Activated CD4-positive, alpha-beta T cell treated with anti-CD3 and anti-CD28 coated beads for 36 hours (primary cell): ENCODE results near the gene ECHDC1. TPM values are rescaled to one million over a fixed set of nuclear protein-coding genes. Genes with fewer than 3 reads are reported as not detected.

Experiments used
- ATAC-seq: fragments of 200-7000 bp; cut with Tn5 transposase; one replicate; pipeline ENCODE4 v1.10.0; 2021; ENCODE audit warnings: mild to moderate bottlenecking, moderate library complexity
- CTCF ChIA-PET: fragments of 350-600 bp; sonication (Branson Sonifier 250); formaldehyde crosslinking; loops from one replicate; lab custom pipeline; 2021; ENCODE audit warnings: antibody characterized with exemption; lab: Charles Lee
- POLR2A ChIA-PET: fragments of 350-600 bp; sonication (Branson Sonifier 250); formaldehyde crosslinking; loops from one replicate; lab custom pipeline; 2021; ENCODE audit warnings: antibody characterized with exemption, inconsistent platforms; lab: Charles Lee
- DNase-seq: peaks from one replicate; pipeline ENCODE4 v3.0.0-alpha.2; 2020
- H3K27ac Mint-ChIP-seq: one replicate; pipeline ENCODE4 v1.8.0; 2021; ENCODE audit warnings: mixed read lengths
- H3K27me3 Mint-ChIP-seq: one replicate; pipeline ENCODE4 v1.8.0; 2021; ENCODE audit warnings: mixed read lengths
- H3K36me3 Mint-ChIP-seq: one replicate; pipeline ENCODE4 v1.8.0; 2021; ENCODE audit warnings: low read depth, mixed read lengths
- H3K4me1 Mint-ChIP-seq: one replicate; pipeline ENCODE4 v1.8.0; 2021; ENCODE audit warnings: mixed read lengths
- H3K4me3 Mint-ChIP-seq: one replicate; pipeline ENCODE4 v1.8.0; 2021; ENCODE audit warnings: mild to moderate bottlenecking, moderate library complexity, mixed read lengths
- H3K9me3 Mint-ChIP-seq: one replicate; pipeline ENCODE4 v1.8.0; 2021; ENCODE audit warnings: low read depth, mixed read lengths
- intact Hi-C, 2 experiments: fragments of 100-400 bp; cut with DNase I in 1 of 2; cut with micrococcal nuclease in 1 of 2; formaldehyde crosslinking; loops; one replicate each; pipeline versions ENCODE4 v1.14.2 to v1.15.1; 2022 to 2024; cut with DNase I, micrococcal nuclease
- total RNA-seq, 2 experiments: library from RNA; stranded (reverse); gene quantifications; one replicate each; pipeline ENCODE4 v1.2.3, GENCODE V29; 2021

ECHDC1 gene
- total RNA-seq, 2 experiments from 2014 or later: 31.1 to 48.2 TPM

GRCh38 chr6:127262896-127263295 lies 80.5 kb downstream of the ECHDC1 start:
- peaks cover 1% of the 10 kb centered on the region for H3K27me3 Mint-ChIP-seq
- no peak overlapping the region for H3K4me3 Mint-ChIP-seq
- intact Hi-C loops: loop anchor here in 1 of 2 experiments (10.0 kb wide), 3 partner anchors 918 to 1958 kb away; partner anchors contain the start of genes CENPW, HDDC2 and TRMT11
- CTCF ChIA-PET: interaction anchor here (0.5 to 1.5 kb wide), 5 partner anchors 9 to 1306 kb away, joined by 3 to 5 read pairs (median 4); no protein-coding TSS in a partner anchor
- H3K27ac Mint-ChIP-seq: no peak overlapping the region
- no peaks in the 10 kb centered on the region for H3K9me3 Mint-ChIP-seq
- peaks cover 7% of the 10 kb centered on the region for H3K4me1 Mint-ChIP-seq
- no peaks in the 10 kb centered on the region for H3K36me3 Mint-ChIP-seq
- no peak for ATAC-seq
- POLR2A ChIA-PET: no interaction called here
- no peak for DNase-seq

DNA sequence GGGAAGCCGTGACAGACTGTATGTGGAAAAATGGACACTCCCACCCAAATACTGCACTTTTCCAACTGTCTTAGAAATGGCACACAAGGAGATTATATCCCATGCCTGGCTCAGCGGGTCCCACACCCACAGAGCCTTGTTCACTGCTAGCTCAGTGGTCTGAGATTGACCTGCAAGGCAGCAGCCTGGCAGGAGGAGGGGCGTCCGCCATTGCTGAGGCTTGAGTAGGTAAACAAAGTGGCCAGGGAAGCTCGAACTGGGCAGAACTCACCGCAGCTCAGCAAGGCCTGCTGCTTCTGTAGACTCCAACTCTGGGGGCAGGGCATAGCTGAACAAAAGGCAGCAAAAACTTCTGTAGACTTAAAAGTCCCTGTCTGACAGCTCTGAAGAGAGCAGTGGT lies 88.1 kb downstream of the ECHDC1 start:
- intact Hi-C loops: no loop called here
- DNase-seq (no peak), ATAC-seq (no peak)
- Mint-ChIP-seq H3K27me3 (peaks cover 6% of the 10 kb centered on the region), H3K9me3 (no peaks in the 10 kb centered on the region), H3K4me3 (no peak overlapping the region), H3K36me3 (no peaks in the 10 kb centered on the region), H3K4me1 (no peaks in the 10 kb centered on the region), H3K27ac (no peak overlapping the region)
- CTCF ChIA-PET: no interaction called here
- POLR2A ChIA-PET: no interaction called here

GRCh38 chr6:127249621-127250020 lies 93.8 kb downstream of the ECHDC1 start:
- Mint-ChIP-seq H3K9me3 (no peaks in the 10 kb centered on the region), H3K4me3 (no peak overlapping the region), H3K36me3 (no peaks in the 10 kb centered on the region), H3K27me3 (peaks cover 6% of the 10 kb centered on the region), H3K4me1 (no peaks in the 10 kb centered on the region), H3K27ac (no peak overlapping the region)
- no peak for ATAC-seq
- no peak for DNase-seq
- POLR2A ChIA-PET: no interaction called here
- CTCF ChIA-PET: no interaction called here
- intact Hi-C loops: no loop called here

GRCh38 chr6:127247114-127248096 lies 96.0 kb downstream of the ECHDC1 start:
- Mint-ChIP-seq H3K27ac (no peak overlapping the region), H3K9me3 (no peaks in the 10 kb centered on the region), H3K4me1 (no peaks in the 10 kb centered on the region), H3K4me3 (no peak overlapping the region), H3K27me3 (peaks cover 2% of the 10 kb centered on the region), H3K36me3 (no peaks in the 10 kb centered on the region)
- intact Hi-C loops: no loop called here
- POLR2A ChIA-PET: no interaction called here
- DNase-seq (no peak), ATAC-seq (no peak)
- CTCF ChIA-PET: interaction anchor here (0.6 to 3.2 kb wide), 3 partner anchors 12 to 223 kb away, joined by 3 to 11 read pairs (median 3); partner anchors contain the start of gene RNF146

DNA sequence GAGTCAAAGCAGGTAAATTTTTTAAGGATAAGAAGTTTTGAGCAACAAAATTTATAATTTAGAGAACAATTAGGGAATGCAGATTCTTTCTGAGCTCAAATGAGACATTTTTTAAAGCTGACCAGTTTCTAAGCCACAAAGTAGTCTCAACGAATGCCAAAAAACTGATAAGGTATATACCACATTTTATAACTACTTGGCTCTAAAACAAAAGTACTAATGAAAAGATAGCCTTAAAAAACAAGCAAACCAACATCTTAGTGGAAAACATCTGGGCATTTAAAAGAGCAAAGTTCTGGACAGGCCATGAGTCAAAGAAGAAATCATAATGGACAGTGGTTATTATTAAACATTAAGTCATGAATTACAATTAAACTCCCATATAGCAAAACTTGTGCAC lies 99.9 kb downstream of the ECHDC1 start:
- Mint-ChIP-seq H3K27me3 (peaks cover 6% of the 10 kb centered on the region), H3K4me3 (no peak overlapping the region), H3K27ac (no peak overlapping the region), H3K36me3 (no peaks in the 10 kb centered on the region), H3K4me1 (no peaks in the 10 kb centered on the region), H3K9me3 (no peaks in the 10 kb centered on the region)
- ChIA-PET POLR2A (no interaction called here), CTCF (interaction anchor here (1.4 to 1.6 kb wide), 2 partner anchors 19 to 23 kb away, joined by 4 read pairs; partner anchors contain the start of gene RNF146)
- DNase-seq: no peak
- no peak for ATAC-seq
- intact Hi-C loops: no loop called here

Other genes starting within 250 kb of the ECHDC1 start
- gene RSPO3, start 224.9 kb downstream of the ECHDC1 start, total RNA-seq: not detected
- gene RNF146, start 76.7 kb downstream of the ECHDC1 start, total RNA-seq: 10 to 100 TPM; 14.2 to 14.4 TPM
- 1 to 10 TPM; 2.6 to 2.7 TPM for gene KIAA0408, start 115.8 kb upstream of the ECHDC1 start, total RNA-seq
- not detected for gene C6orf58, start 233.6 kb upstream of the ECHDC1 start, total RNA-seq